C1 segment of cervical spinal cord (tissue), 14 donors: Measurements from ENCODE around the gene FSD2.

Experiments
- DNase-seq, 14 donors: peaks; one replicate each; lab custom pipeline; 2025; lab: John Stamatoyannopoulos, UW

FSD2 gene, protein sequence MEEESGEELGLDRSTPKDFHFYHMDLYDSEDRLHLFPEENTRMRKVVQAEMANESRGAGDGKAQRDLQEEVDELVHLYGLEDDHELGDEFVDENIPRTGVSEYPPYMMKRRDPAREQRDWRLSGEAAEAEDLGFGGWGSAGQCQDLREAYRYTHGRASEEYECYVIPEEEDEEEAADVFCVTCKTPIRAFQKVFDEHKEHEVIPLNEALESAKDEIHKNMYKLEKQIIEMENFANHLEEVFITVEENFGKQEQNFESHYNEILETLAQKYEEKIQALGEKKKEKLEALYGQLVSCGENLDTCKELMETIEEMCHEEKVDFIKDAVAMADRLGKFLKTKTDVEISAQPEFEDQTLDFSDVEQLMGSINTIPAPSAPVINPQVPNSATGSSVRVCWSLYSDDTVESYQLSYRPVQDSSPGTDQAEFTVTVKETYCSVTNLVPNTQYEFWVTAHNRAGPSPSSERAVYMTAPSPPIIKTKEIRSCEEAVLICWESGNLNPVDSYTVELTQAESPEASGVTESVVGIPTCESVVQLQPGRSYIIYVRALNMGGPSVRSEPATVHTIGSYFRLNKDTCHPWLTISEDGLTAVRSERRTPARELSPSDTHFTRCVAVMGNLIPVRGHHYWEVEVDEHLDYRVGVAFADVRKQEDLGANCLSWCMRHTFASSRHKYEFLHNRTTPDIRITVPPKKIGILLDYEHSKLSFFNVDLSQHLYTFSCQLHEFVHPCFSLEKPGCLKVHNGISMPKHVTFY

DNA sequence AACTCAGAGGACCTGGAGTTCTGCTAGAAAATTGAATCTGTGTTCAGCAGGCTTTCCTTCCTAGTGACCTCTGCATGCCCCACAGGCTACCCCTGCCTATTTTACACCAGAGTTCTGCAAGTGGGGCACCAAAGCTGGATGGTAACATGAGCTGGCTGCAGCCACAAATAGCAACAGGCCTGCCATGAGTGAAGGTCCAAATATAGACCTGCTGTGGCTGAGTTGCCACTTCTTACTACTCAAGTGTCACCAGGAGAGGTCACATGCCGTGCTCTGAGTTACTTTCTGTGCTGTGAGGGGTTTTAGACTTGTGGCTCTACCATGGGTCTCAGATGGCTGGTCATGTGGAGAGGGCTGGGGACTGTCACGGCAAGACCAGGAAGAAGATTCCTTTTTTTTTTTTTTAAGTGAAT is at the start of gene FSD2:
TSS of gene FSD2 (minus strand) at position 76 of the 413 bp plus-strand sequence. CDS start 18,679 bp downstream, outside the sequence.
- DNase-seq = peak in 1 of 14 donors; percentile 11

DNA sequence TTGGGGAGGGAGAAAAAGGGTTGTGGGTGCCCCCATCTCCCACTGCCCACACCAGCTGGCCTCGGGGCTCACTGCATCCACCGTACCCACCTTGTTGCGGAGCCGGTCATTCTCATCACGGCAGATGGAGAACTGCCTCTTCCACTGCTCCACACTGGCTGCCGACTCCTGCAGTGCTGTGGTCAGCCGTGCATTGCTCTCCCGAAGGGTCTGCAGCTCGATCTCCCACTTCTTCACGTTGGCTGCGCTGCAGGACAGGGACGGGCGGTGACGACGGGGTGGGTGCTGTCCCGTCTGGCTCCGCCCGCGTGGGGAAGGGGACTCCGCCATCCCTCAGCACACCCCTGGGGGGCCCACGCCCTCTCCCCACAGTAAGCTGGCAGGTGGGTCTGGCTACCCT is 48.7 kb upstream of the FSD2 start:
- no peak for DNase-seq

DNA sequence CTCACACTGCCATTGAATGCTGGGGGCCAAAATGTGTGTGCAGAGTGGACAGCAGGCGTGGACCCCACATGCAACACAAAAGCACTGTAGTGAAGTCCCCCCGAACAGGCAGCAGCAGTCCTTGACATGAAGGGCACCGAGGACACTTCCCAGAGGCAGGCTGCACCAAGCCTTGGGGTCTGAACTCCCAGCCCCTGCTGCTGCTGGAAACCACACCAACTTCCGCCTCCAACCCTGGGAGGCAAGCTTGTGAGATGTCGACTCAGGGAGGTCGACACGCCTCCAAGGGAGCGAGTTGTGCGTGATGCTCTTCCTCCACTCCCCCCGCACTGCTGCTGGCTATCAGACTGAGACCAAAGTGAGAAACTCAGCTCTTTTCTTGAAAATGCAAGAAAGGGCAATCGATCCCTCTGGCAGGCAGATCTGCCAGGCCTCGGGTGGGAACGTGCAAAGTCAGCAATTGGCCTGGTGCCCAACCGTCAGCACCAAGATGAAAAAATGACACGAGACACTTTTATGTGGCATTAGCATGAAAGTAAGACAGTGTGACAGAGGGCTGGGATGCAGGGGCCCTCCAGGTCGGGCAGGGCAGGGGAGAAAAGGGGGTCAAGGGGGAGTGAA is 47.2 kb upstream of the FSD2 start:
- DNase-seq = no peak

DNA sequence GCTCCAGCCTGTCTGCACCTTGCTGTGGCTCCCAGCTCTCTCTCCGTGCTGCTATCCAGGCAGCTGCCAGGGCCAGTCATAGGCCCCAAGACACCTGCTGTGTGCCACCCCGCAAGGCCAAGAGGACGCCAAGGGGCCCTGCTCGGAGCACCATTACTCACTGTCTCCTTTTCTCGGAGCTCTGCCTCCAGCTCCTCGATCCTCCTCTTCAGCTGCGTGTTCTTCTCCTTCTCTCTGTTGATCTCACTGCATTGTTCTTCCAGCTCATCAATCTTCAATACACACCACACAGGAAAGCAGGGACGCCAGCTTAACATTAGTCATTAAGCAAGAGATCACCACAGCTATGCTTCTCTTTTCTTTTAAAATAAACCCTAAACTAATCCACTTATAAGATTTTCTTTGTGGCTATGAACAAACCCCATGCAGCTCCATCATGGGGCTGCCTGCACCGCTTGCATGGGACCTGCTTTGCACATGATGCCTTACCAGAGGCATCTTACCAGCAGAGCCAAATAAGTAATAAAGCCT is 46.2 kb upstream of the FSD2 start:
- no peak for DNase-seq

DNA sequence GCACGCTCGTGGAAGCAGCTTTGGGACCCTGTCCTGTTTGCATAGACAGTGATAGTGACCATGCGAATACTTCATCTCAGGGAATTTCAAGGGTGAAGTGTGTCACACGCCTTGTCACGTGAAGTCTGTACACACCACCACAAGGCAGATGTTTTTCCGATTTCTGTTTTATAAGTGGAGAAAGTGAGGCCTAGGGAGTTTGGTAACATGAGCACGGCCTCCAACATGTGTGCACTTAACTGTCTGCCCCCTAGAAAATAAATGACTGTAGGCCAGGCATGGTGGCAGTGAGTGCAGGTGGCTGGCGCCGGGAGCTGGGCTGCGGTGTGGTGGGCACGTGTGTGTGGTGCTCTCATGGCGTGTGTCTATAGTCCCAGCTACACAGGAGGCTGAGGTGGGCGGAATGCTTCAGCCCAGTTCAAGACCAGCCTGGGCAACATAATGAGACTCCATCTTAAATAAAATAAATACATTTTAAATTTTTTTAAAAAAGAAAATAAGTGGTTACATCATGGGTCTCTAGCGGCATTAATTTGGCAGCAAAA is 45.5 kb upstream of the FSD2 start:
- DNase-seq = no peak

GRCh38 chr15:82850731-82851130 is 44.9 kb upstream of the FSD2 start:
- DNase-seq = peak in 1 of 14 donors; percentile 51

DNA sequence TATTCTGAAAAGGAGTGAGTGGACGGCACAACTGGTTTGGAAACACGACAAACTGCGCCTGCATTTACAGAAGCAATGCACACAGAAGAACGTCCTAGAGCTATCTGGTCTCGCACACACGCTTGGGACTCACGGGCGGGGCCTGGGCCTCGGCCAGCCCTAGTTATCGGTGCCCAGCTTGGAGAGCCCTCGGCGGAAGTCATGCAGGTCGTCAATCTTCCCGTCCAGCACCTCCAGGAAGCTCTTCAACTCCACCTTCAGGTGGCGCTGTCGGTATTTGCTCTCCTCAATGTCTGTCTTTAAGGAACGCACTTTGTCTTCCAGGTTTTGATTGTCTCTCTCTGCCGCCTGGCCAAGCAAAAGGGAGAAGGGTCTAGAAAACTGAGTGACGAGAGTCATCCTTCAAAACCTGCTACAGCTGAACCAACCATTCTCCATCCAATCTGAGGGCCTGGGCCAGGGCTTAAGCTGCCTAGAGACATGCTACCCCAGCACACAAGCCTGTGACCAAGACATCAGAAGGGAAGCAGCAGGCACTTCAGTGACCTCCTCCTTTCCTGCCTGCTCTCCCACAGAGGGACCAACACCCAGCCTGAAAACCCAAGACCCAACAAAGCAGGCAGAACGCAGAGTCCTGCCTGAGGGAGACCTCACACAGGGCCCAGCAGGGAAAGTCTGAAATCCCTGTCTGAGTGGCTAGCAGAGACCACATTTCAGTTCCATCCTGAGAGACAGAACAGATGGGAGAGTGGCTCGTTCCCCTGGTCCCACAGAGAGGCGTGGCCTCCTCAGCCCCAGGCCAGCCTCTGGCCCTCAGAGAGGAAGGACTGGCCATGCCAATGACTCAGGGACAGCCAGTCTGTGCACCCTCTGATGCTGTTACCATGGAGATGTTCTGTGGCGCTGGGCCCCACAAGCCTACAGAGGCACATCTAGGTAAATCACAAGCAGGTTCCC is 44.0 kb upstream of the FSD2 start:
- peak in 12 of 14 donors; percentile 7 to 91 (median 31) for DNase-seq

- DNase-seq = no peak
Measured at GRCh38 chr15:82848241-82848993, 42.5 kb upstream of the FSD2 start.

- DNase-seq = no peak
Measured at GRCh38 chr15:82847703-82848102, 41.8 kb upstream of the FSD2 start.

DNA sequence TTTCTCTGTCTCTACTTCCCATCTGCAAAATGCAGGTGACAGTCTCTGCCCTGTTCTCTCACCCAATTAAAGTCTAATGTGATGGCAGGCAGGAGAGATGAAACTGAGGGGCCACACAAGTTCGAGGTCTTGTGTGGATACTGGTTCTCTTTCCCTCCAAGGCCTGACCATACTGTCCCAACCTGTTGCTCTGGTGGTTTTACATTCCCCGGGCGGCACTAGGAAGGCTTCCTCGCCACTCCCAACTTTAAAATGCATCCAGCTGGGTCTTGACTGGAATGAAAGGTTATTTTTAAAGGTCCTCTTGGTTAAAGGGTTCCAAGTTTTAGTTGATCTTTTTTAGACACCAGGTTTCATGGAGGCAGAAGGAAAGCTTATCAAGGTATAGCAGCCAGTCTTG is 40.8 kb upstream of the FSD2 start:
- DNase-seq = no peak

GRCh38 chr15:82845686-82846085 is 39.8 kb upstream of the FSD2 start:
- DNase-seq = no peak

GRCh38 chr15:82843566-82843965 is 37.7 kb upstream of the FSD2 start:
- DNase-seq = no peak

DNA sequence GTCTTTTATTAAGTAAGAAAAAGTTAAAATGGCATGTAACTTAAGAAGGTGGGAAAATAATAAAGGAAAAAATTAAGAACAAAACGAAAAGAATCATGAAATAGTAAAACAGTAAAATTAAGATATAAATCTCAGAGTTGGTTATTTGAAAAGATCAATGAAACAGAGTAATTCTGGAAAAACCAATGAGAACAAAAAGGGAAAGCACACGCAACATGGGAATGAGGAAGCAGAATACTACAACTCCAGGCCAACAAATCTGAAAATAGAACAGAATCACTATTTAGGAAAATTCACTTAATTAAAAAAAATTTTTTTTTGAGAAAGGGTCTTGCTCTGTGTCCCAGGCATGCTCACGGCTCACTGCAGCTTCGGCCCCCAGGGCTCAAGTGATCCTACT is 34.3 kb upstream of the FSD2 start:
- no peak for DNase-seq

DNA sequence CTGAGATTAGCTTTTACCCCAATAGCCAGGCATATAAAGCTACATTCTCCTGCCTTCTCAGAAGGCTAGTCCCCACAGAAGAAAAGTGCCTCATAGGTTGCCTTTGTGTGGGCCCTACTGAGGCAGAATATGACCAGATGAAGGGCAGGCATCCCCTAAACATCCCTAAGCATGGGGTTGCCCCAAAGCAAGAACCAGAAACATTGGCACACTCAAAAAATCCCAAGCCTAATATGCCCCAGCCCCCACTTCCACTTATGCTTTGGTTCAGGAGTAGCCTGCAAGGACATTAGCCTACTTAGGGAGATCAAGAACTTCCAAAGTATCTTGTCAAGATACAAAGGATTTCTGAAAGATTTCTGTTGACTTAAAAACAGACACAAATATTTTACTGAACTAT is 33.3 kb upstream of the FSD2 start:
- no peak for DNase-seq

DNA sequence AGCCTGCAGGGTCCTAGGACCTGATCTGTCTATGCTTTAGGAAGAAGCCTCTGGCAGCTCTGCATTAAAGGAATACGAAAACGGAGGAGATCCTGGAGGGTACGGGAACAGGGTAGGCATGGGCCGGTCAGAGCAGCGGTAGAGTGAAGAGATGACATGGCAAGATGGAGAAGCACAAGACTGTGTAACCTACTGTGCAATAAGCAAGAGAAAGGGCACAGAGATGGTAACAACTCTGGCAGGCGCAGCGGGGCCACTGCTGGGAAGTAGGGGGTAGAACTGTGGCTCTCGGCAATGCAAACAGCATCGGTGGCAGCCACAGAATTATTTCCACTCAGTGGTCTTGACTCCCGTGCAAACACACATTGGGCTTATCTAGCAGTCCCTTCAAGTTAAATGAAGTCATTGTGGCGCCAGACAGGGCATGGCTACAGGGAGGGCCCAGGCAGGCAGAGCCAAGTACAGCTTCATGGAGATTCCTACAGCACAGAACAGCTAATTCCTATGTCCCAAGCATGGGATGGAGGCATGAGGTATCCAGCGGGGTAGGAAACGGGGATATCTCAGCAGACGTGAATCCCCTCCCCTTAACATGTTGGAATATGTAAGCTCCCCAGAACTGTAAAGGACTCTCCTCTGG is 32.3 kb upstream of the FSD2 start:
- DNase-seq = no peak

DNA sequence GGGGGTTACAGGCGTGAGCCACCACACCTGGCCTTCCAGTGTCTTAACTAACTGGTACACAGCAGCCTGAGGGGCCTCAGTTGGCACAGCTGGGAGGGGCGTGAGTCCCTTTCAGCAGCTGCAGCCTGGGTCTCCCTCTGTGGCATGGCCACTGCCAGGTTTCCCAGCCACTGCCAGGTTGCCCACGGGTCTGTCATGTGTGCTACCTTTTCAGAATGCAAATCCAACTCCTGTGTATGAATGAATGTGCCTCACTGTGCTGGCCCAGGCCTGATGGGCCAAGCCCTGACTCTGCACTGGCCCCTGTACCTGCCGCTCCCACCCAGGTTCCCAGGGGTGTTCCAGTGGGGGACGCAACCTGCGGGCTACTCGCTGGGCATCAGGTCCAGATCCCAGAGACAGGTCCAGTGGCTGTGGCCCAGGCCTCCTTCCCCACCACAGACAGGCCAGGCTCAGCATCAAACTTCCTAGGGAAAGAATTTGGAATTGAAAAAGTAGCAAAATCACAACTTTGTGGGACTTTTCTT is 29.6 kb upstream of the FSD2 start:
- no peak for DNase-seq

DNA sequence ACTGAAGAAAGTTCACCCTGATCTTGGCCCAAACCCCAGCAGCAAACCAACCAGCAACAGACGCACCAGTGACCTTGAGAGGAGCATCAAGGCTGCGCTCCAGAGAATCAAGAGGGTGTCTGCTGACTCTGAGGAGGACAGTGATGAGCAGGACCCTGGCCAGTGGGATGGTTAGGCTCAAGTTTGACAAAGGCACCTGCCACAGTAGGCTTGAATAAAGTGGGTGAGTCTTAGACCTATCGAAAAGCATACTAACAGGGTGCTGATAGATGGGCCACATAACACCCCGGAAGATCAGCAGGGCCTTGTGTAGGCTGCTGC is 27.5 kb upstream of the FSD2 start:
- no peak for DNase-seq

- no peak for DNase-seq
Measured at GRCh38 chr15:82832601-82833361, 26.9 kb upstream of the FSD2 start.
